HG03103 (cell line): ENCODE results near the gene MAGEB17.
"Not testable (repeated sequence)": the region's sequence is repeated elsewhere in the genome, so short reads cannot be mapped to it uniquely, and the experiment has no call there.

Experiments
- ATAC-seq: cut with Tn5 transposase; IDR thresholded peaks from one replicate; pipeline ENCODE4 v1.9.1; 2021; ENCODE audit warnings: low read depth; ENCODE audit not compliant: unreplicated experiment

MAGEB17 gene

DNA sequence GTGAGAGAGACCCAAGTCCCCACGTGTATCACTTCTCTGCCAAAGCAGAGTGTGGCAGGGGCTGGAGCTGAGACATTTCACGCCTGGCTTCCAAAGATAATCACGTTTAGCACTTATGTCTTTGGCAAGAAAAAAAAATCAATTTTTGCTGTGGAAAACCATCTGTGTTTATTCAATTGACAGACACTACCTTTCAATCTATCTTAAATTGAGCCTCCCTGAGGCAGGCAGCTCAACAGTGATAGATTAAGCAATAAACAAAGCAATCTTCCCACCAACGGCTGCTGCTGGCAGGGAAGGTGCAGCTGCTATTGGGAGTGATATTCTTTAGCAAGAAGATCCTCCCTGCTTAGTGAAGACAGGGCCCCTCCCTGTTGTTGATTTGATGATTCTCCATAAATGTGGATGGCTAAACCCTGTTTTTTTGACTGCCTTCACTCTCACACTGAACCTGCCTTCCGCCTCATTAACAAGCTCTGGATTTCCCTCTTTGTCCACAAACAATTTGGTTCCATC lies 11.6 kb upstream of the MAGEB17 start:
- no peak for ATAC-seq

DNA sequence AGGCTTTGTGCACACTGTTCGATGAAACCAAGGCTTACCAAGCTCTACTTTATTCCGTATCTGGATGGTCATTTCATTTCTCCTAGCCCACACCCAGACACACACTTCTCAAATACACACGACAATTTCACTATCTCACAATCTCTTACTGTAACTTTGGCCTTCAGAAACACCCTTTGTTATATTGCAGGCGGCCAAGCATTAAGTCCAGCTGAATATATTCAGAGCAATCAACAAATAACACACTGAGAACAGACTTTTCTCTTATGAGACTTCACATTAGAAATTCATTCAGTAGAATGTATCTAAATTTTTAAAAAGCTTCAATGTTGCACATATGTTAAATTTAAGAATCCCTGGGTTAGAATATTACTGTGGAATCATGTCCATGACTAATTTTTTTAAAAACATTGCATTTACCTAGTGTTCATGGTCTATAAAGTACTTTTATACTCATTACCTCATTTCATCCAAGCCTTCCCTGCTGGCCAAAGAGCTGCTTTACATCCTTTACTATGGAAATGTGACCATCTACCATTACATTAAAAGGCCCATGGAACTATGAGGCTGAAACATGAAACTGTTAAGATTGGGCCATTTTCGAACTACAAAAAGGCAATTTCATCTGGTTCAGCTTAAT lies 10.5 kb upstream of the MAGEB17 start:
- ATAC-seq = no peak

DNA sequence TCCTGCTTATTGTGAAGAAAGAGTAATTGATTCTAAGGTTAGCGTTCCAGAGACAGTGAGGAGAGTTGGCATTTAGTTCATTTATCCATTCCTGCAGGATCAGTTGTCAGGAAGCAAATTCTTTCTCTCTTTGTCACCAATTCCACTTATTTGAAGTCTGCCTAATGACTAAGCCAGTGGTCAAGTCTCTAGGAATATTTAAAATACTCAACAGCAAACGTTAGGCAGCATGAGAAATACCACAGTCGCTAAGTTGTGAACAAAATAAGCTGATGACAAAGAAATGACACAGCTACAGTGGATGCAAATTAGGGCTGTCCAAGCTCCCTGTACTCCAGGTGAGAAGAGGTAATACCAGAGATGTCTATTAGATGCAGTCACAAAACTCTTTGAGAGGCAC lies 6.6 kb upstream of the MAGEB17 start:
- ATAC-seq = no peak

DNA sequence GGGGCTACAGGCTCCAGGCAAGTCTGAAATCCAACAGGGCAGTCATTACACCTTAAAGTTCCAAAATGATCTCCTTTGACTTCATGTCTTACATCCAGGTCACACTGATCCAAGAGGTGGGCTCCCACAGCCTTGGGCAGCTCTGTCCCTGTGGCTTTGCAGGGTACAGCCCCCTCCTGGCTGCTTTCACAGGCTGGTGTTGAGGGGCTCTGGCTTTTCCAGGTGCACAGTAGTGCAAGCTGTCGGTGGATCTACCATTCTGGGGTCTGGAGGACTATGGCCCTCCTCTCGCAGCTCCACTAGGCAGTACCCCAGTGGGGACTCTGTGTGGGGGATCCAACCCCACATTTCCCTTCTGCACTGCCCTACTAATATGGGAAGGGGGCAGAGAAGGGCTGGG lies 6.1 kb upstream of the MAGEB17 start:
- ATAC-seq = not testable (repeated sequence)

DNA sequence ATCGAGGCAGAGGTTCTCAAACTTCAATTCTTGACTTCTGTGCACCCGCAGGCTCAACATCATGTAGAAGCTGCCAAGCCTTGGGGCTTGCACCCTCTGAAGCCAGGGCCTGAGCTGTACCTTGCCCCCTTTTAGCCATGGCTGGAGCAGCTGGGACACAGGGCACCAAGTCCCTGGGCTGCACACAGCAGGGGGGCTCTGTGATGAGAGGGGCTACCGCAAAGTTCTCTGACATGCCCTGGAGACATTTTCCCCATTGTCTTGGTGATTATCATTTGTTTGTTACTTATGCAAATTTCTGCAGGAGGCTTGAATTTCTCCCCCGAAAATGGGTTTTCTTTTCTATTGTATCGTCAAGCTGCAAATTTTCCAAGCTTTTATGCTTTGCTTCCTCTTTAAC lies 4.9 kb upstream of the MAGEB17 start:
- ATAC-seq = no peak

DNA sequence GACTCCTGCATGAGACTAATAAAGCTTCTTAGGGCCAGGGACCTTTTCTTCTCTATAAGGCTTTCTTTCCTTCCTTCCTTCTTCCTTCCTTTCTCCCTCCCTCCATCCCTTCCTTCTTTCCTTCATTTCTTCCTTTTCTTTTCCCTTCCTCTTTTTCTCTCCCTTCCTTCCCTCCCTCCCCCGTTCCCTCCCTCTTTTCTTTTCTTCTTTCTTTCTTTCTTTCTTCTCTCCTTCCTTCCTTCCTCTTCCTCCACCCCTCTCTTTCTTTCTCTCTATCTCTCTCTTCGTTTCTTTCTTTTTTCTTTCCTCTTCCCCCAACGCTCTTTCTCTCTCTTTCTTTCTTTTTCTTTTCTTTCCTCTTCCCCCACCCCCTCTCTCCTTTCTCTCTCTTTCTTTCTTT lies 2.5 kb upstream of the MAGEB17 start:
- ATAC-seq = no peak

DNA sequence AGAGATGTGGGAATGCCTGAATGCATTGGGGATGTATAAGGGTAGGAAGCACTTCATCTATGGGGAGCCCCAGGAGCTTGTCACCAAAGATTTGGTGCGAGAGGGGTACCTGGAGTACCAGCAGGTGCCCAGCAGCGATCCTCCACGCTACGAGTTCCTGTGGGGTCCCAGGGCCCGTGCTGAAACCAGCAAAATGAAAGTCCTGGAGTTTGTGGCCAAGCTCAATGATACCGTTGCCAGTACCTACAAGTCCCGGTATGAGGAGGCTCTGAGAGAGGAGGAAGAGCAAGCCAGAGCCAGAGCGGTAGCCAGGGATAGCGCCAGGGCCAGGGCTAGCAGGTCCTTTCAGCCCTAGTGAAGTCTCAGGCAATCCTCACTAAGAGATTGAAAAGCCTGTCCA lies 3.8 kb downstream of the MAGEB17 start:
- no peak for ATAC-seq

DNA sequence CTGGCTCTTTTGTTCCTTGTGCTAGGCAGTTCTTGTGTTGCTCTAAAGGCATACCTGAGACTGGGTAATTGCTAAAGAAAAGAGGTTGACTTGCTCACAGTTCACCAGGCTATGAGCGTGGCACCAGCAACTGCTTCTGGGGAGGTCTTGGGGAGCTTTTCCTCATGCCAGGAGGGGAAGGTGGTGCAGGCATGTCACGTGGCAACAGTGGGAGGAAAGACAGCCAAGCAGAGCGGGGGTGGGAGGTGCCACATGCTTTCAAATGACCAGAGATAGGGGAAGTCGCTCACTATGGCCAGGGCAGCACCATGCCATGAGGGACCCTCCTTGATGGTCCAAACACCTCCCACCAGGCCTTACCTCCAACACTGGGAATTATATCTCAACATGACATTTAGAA lies 4.7 kb downstream of the MAGEB17 start:
- no peak for ATAC-seq

DNA sequence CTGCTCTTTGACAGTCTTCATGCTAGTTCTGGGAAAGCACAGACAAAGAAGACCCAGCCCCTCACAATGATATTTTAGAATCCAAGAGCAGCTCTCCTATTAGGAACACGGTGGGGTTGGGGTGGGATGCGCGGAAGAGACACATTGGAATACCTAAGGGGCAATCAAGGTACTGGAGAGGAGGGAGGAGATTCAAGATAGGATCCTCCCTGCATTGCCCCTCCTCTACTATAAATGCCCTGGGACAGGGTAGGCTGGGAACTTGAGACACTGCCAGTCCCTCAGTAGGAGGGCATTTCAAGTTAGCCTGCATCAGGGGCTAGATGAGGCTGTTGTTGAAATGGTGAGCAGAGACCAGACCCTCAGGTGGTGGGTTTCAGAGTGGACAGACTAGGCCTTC lies 5.1 kb downstream of the MAGEB17 start:
- ATAC-seq = no peak

DNA sequence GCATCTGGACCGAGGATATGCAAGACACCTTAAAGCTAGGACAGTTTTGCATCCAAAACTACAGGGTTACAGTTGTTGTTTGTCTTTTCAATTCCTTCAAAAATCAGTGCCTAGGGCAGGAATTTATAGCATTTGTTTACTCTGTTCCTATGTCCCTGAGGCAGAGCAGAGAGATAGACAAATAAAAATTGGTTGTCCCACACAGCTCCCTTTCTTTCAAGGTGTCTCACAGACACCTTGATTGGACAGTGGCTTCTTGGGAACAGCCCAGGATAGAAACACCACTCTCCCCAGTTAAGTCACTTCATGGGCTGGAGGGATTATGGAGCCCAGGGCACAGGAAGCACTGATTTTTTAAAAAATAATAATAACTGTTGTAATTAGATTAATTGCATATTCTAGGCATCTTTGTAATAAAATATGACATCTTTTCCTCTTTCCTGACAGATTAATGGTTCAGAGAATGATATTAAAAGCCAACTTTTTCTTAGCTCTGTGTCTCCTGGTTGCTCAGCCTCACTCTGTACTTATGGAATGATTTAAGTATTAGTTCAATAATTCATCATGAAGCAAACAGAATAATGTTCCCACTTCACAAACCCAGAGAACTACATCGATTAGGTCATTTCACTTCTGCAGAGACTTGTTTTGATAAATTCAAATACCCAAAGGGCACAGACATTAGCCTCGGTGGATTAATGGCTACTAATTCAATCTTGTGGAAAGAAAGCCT lies 8.2 kb downstream of the MAGEB17 start:
- ATAC-seq = no peak

DNA sequence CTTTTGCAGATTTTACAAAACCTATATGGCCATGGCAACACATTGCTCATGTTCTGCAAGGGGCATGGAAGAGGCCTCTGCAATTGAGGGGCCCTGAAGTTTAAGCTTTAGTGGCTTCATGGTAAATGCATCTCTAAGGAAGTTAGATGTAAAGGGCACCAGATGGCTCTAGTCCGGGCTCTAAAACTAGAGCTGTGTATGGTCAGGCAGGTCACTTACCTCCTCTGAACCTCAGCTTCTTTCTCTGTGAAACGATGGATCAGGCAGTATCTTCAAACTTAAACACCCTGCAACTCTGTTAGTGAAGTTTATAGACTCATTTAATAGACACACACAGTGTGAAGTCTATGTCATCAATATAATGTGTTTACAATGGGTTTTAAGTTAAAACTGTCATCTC lies 10.0 kb downstream of the MAGEB17 start:
- ATAC-seq = no peak

DNA sequence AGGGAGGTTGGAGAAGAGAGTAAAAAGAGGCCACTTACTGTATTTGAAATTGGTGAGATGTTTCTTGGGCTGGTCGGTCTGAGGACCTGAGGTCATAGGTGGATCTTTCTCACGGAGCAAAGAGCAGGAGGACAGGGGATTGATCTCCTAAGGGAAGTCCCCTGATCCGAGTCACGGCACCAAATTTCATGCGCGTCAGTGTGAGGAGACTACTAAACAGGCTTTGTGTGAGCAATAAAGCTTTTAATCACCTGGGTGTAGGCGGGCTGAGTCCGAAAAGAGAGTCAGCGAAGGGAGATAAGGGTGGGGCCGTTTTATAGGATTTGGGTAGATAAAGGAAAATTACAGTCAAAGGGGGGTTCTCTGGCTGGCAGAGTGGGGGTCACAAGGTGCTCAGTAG lies 16.6 kb downstream of the MAGEB17 start:
- ATAC-seq = not testable (repeated sequence)

DNA sequence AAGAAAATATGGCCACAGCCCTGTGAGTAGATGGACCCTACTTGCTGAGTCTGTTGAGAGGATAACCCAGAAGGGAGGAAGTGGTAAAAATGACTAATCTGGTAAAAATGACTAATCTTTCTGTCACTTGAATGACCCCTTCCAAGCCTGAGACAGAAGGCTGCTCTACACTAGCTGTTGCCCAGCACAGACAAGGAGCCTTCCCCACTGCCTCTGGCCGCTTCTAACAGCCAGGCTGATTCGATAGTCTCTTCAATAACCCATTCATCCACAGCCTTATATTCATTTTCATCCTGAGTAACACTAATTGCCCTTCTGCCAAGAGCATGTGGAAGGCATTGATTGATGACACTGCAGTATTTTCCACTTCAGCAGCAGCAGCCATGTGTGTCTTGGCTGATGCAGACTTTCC lies 18.4 kb downstream of the MAGEB17 start:
- peak; percentile 97 for ATAC-seq

DNA sequence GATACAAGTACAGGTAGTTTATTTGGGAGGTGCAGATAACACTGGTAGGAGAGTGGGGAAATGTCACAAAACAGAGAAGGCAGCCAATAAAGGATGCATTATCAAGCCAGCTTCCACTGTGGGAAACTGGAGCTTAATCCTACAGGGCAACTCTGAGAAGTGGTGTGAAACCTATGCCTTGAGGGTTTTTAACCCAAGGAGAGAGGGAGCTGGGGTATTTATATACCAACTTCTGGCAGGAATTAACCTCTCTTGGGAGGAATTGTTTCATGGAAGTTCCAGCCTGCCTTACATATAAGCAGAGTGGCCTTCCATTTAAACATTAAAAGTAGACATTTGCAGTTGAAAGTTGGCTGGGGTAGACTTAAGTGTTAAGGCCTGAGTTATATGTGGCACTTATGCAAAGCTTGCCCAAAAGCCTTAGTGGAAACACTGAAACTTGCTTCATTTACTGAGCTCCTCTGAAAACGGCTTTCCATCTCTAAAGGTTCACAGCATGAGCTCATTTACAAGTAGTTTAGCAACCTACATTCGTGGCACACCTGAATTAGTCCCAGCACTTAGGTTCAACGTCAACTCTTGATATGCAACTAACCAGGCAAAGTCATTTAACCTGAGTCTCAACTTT lies 19.2 kb downstream of the MAGEB17 start:
- no peak for ATAC-seq

DNA sequence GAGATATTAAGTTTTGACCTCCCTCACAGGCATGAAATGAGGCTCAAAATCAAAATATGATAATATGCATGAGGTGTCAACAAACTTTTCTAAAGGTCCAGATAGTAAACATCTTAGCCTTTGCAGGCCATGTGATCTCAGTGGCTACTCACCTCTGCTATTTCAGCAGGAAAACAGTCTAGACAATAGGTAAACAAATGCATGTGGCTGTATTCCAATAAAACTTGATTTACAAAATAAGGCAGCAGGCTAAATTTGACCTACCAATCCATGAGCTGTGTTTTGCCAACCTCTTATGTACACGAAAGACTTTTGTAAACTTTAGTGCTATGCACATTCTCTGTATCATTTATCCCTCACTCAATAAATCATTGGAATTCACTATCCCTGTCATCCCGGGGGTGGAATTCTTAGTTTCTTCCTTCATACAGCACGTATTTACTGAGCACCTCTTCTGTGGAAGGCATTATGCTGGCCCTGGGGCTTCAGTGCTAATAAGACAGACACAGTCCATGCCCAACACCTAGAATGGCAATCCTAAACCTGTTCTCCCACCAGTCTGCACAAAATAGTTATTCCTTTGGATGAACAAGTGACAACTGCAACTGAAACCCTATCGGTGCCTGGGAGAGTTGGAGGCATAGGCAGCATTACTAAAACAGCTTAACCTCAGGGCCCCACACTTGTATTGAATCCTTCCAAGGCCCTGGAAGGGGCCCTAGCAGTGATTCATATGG lies 19.9 kb downstream of the MAGEB17 start:
- no peak for ATAC-seq

DNA sequence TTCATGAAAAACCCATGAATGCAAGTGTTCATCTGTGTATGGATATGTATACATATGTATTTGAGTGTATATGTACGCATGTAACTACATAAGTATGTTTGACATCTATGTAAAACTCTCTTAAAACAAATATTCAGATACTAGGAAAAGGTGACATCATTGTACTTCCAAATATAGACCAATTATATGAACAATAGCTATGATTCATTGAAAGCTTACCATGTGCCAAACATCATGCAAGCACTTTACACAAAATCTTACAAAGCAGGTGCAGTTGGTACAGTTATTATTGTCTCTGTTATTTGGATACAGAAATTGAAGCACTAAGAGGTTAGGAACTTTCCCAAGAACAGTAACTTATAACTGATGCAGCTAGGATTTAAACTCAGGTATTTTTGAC lies 21.4 kb downstream of the MAGEB17 start:
- no peak for ATAC-seq

DNA sequence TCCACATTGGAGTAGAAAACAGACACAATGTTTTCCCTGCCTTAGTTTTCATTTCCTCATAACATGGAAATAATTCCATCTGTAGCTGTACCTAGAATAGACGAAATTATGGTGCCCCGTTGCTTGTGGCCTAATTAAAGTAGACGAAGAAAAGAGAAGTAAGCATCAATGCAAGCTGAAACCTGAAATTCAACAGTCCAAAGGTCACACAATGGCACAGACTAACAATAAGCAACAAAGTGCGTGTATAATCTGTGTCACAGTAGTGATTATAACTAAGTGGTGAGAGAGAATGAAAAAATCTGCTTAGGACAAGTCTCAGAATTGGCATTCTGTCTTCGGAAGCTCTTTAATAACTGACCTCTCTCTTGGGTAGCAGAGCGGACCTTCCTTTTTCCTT lies 24.3 kb downstream of the MAGEB17 start:
- ATAC-seq = no peak

DNA sequence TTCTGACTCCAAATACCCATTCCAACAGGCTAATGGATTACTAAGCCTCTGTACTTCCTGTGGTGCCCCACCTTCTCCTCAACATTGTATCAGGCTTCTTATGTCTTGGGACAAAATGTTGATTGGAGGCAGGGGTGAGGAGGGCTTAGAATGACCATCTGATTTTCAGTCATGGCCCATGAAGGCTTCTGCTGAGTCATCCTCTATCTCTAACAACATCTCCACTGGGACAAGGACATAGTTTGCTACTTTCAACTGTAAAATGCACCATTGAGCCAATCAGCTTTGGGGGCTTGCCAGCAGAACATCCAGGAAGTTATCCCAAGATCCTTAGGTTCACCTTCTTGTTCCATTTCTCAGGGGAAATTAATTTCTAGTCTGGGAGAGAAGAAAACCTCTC lies 29.5 kb downstream of the MAGEB17 start:
- ATAC-seq = no peak

DNA sequence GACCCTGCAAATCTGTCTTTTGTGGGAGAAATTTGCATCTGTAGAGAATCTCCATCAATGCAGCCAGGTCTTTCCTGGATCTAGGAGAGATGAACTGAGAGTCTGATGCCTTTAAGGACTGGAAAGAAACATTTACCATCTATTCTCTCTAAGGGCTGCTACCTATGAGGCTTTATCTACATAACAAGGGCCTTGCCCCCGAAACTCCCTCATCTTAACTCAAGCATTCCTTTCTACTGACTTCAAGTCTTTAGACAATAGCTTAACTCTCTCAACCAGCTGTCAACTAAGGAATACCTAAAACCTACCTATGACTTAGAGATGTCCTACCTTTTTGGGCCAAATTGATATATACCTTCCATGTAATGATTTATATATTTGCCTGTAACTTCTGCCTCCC lies 32.1 kb downstream of the MAGEB17 start:
- ATAC-seq = no peak

DNA sequence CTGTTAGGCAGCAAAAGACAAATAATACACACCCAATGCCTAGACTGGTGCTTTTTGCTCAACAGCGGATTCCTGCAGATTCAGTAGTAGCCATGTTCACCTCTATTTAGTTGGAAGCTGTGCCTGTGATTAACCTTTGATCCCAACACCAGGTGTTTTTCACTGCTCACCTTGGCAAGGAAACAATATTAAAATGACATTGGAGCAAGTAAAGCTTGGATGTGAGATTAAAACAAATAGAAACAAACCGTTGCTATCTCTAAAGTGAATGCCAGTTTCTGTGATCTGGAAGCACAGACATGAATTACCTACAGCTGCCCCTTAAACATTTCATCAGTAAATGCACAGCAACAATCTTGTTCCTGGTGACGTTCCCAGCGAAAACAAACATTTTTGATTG lies 35.7 kb downstream of the MAGEB17 start:
- ATAC-seq = no peak

DNA sequence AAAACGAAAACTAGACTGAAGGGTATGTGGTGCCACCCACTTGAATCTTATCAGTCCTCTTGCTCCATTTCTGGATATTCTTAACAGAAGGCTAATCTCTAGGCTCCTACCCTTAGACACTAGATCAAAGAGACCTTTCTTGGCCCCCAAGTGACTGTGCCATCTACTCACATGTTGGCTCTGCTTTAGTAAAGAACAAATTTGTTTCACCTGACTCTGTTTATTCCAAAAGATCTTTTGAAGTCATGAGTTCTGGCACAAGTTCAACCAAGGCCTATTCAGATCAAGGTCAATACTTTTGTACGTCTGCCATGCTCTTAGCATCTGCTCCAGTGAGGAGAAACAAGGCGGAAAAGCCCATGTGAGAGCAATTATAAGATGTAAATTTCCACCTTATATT lies 37.3 kb downstream of the MAGEB17 start:
- no peak for ATAC-seq
